ENCODE data around the gene MFAP1. TPM values are rescaled to one million over a fixed set of nuclear protein-coding genes. Genes with fewer than 3 reads are reported as not detected.
"Not testable (repeated sequence)": the region's sequence is repeated elsewhere in the genome, so short reads cannot be mapped to it uniquely, and the experiment has no call there.

The MFAP1 gene
- total and polyA plus RNA-seq, 10 donors: 7.9 to 18.8 (median 15.9) TPM

DNA sequence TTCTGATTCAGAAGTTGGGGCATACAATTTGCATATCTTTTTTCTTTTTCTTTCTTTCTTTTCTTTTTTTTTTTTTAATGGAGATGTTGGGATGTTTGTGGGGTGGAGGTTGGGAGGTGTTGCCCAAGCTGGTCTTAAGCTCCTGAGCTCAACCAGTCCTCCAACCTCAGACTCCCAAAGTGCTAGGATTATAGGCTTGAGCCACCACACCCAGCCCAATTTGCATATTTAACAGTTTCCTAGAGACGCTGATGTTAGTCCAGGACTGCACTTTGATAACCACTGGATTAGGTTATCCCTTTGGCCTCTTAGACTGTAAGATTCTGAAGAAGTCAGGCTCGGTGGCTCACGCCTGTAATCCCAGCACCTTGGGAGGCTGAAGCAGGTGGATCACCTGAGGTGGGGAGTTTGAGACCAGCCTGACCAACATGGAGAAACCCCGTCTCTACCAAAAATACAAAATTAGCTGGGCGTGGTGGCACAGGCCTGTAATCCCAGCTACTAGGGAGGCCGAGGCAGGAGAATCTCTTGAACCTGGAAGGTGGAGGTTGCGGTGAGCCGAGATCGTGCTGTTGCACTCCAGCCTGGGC, 5.6 kb upstream of the MFAP1 start:
- intact Hi-C loops (cut with DNase I; ENCODE audit: low total_unique reads); H3K27me3 ChIP-seq (replicated peaks in 1 of 7); H3K9me3 ChIP-seq; H3K27ac ChIP-seq; DNase-seq; H3K4me3 ChIP-seq: not testable (repeated sequence)
- Histone ChIP-seq H3K36me3 (peaks cover 0 to 36% (median 0%) of the 10 kb centered on the region in 6 donors), H3K4me1 (peaks cover 12 to 71% (median 36%) of the 10 kb centered on the region in 6 donors)
- WGBS, 5 donors: 91 to 99% (median 94%) methylated on average over 9 of the region's 9 CpGs

DNA sequence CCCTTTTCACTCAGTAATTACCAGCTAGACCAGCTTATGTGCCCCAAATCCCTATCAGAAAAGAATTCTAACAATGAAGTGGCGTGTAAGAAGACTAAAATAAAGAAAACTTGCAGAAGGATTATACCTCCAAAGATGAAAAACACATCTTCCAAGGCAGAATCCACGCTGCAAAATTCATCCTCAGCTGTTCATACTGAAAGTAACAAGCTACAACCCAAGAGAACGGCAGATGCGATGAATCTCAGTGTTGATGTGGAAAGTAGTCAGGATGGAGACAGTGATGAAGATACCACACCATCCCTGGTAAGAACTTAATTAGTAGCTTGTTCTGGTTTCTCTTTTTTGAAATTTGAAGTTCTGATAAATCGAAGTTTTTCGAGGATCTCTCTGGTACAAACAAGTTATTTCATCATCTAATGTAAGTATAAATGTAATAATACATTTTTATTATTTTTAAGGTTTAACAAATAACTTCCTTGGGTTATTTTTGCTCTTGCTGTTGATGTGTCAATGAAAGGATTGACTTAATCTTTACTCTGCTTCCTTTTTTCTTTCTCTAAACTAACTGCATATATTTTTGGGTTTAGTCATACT, 3.7 kb upstream of the MFAP1 start:
- H3K4me1 ChIP-seq: peaks cover 22 to 85% (median 49%) of the 10 kb centered on the region in 6 donors
- no peaks in the 10 kb centered on the region for H3K27me3 ChIP-seq (replicated peaks in 1 of 7)
- H3K4me3 ChIP-seq: peak overlapping the region in 3 of 8 donors; percentile 58 to 80 (median 72)
- intact Hi-C loops (cut with DNase I; ENCODE audit: low total_unique reads): no loop called here
- DNase-seq: no peak
- TF ChIP-seq POLR2AphosphoS5 (IDR thresholded peaks at IDR 0.05) (no peak), POLR2A (IDR thresholded peaks at IDR 0.05) (no peak)
- TF ChIP-seq, protein P1, sequence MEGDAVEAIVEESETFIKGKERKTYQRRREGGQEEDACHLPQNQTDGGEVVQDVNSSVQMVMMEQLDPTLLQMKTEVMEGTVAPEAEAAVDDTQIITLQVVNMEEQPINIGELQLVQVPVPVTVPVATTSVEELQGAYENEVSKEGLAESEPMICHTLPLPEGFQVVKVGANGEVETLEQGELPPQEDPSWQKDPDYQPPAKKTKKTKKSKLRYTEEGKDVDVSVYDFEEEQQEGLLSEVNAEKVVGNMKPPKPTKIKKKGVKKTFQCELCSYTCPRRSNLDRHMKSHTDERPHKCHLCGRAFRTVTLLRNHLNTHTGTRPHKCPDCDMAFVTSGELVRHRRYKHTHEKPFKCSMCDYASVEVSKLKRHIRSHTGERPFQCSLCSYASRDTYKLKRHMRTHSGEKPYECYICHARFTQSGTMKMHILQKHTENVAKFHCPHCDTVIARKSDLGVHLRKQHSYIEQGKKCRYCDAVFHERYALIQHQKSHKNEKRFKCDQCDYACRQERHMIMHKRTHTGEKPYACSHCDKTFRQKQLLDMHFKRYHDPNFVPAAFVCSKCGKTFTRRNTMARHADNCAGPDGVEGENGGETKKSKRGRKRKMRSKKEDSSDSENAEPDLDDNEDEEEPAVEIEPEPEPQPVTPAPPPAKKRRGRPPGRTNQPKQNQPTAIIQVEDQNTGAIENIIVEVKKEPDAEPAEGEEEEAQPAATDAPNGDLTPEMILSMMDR (IDR thresholded peaks at IDR 0.05 in 8 of 11, conservative IDR thresholded peaks at IDR 0.05 in 3 of 11): no peak
- WGBS, 5 donors: 46 to 69% (median 58%) methylated on average over 6 of the region's 6 CpGs
- H3K9me3 ChIP-seq: no peaks in the 10 kb centered on the region
- peak overlapping the region in 5 of 8 donors; percentile 74 to 87 (median 81) for H3K27ac ChIP-seq
- H3K36me3 ChIP-seq: peaks cover 0 to 17% (median 0%) of the 10 kb centered on the region in 6 donors

DNA sequence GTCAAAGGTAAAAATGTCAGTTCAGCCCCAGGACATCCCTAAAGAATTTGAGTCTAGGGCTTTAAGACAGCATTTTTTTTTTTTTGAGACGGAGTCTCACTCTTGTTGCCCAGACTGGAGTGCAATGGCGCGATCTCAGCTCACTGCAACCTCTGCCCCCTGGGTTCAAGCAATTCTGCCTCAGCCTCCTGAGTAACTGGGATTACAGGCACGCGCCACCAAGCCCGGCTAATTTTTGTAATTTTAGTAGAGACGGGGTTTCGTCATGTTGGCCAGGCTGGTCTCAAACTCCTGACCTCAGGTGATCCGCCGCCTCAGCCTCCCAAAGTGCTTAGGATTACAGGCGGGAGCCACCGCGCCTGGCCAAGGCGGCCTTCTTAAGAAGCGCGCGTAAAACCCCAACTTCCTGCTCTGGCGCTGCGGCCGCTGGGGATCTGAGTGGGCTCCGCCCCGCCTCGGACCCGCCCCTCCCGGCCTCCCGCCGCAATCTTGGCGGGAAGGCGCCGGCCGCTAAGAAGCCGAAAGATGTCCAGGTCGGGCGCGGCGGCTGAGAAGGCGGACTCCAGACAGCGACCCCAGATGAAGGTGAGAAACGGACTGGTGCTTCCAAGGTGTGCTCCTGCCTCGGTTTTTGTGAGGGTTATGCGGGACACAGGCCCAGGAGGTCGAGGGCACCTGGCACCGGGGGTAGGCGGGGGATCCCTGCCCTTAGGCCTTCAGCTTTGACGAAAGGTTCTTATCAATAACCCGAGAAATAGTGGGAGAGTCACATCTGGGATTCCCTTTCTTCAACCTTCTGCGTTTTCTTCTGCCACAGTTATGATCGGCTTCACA, 2.2 kb upstream of the MFAP1 start, which contains the start of gene WDR76:
Gene WDR76, plus strand, starts transcription at position 495 of the 834 bp plus-strand sequence. Its CDS starts 31 bp downstream, at position 526.
- Histone ChIP-seq H3K9me3 (no peaks in the 10 kb centered on the region), H3K4me1 (peaks cover 30 to 93% (median 63%) of the 10 kb centered on the region in 6 donors), H3K4me3 (peak within 1 kb of the TSS; percentile 48 to 80 (median 60)), H3K27ac (peak within 1 kb of the TSS; percentile 58 to 87 (median 78)), H3K36me3 (peaks cover 0 to 26% (median 0%) of the 10 kb centered on the region in 6 donors), H3K27me3 (replicated peaks in 1 of 7) (no peaks in the 10 kb centered on the region)
- 3 to 14% (median 5%) methylated on average over 15 to 48 of the region's 48 CpGs for WGBS, 5 donors
- TF ChIP-seq, protein P1 (IDR thresholded peaks at IDR 0.05 in 8 of 11, conservative IDR thresholded peaks at IDR 0.05 in 3 of 11): no peak
- TF ChIP-seq POLR2AphosphoS5 (IDR thresholded peaks at IDR 0.05) (peak; percentile 66 to 84 (median 79)), POLR2A (IDR thresholded peaks at IDR 0.05) (peak in 1 of 3 donors; percentile 25)
- intact Hi-C loops (cut with DNase I; ENCODE audit: low total_unique reads): no loop called here
- DNase-seq: peak; percentile 94

DNA sequence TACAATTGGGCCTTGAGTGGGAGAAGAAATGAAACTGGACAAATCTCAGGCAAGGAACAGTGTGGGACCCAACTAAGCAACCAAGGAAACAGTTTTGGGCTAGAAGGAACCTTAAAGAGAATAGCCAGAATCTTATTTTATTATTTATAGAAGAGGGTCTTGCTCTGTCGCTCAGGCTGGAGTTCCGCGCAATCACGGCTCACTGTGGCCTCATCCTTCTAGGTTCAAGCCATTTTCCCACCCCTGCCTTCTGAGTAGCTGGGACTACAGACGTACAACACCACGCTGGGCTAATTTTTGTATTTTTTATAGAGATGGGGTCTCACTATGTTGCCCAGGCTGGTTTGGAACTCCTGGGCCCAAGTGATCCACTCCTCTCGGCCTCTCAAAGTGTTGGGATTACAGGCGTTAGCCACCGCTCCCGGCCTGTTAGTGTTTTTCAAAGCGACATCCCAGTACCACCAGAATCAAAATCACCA, 1.6 kb upstream of the MFAP1 start:
- DNase-seq: no peak

DNA sequence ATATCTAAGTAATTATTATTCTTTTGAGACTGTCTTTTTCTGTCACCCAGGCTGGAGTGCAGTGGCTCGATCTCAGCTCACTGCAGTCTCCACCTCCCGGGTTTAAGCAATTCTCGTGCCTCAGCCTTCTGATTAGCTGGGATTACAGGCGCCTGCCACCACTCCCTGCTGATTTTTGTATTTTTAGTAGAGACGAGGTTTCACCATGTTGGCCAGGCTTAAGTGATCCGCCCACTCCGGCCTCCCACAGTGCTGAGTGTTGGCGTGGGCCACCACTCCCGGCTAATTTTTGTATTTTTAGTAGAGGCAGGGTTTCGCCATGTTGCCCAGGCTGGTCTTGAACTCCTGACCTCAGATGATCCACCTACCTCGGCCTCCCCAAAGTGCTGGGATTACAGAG, 815 bp upstream of the MFAP1 start:
- DNase-seq; H3K27me3 ChIP-seq (replicated peaks in 1 of 7); intact Hi-C loops (cut with DNase I; ENCODE audit: low total_unique reads); H3K9me3 ChIP-seq: not testable (repeated sequence)
- H3K27ac ChIP-seq: peak overlapping the region in 1 of 8 donors; percentile 94
- H3K4me1 ChIP-seq: peaks cover 31 to 94% (median 75%) of the 10 kb centered on the region in 6 donors
- WGBS, 5 donors: 94 to 97% (median 94%) methylated on average over 11 of the region's 11 CpGs
- peak overlapping the region in 1 of 8 donors; percentile 77 for H3K4me3 ChIP-seq
- H3K36me3 ChIP-seq: peaks cover 0 to 25% (median 0%) of the 10 kb centered on the region in 6 donors

More for the DNA sequence above, 1.6 kb upstream of the MFAP1 start:
- Histone ChIP-seq H3K27ac (peak overlapping the region; percentile 58 to 87 (median 78)), H3K36me3 (peaks cover 0 to 23% (median 0%) of the 10 kb centered on the region in 6 donors), H3K9me3 (no peaks in the 10 kb centered on the region), H3K4me1 (peaks cover 31 to 93% (median 69%) of the 10 kb centered on the region in 6 donors), H3K27me3 (replicated peaks in 1 of 7) (no peaks in the 10 kb centered on the region), H3K4me3 (peak overlapping the region in 7 of 8 donors; percentile 48 to 80 (median 61))
- 94 to 98% (median 95%) methylated on average over 11 of the region's 11 CpGs for WGBS, 5 donors
- TF ChIP-seq POLR2A (IDR thresholded peaks at IDR 0.05): no peak
- TF ChIP-seq, protein P1 (IDR thresholded peaks at IDR 0.05 in 8 of 11, conservative IDR thresholded peaks at IDR 0.05 in 3 of 11): no peak
- no peak for TF ChIP-seq POLR2AphosphoS5 (IDR thresholded peaks at IDR 0.05)
- intact Hi-C loops (cut with DNase I; ENCODE audit: low total_unique reads): no loop called here

All from spleen (tissue), 11 donors.